HepG2 (cell line): ENCODE results near the gene TMEM239. TPM values are rescaled to one million over a fixed set of nuclear protein-coding genes. Genes with fewer than 3 reads are reported as not detected.

Experiments used
- CCDC6 ChIP-seq: sonication (generic); formaldehyde crosslinking; IDR thresholded peaks from 2 replicates; pipeline ENCODE4 v1.8.1; 2022; ENCODE audit warnings: mild to moderate bottlenecking, missing genetic modification reagents, moderate library complexity
- FOXM1 ChIP-seq: sonication (generic); formaldehyde crosslinking; IDR thresholded peaks from 2 replicates; pipeline ENCODE4 v1.5.0; 2020; ENCODE audit warnings: missing genetic modification reagents
- HNF4A ChIP-seq: sonication (generic); formaldehyde crosslinking; IDR thresholded peaks from 2 replicates; pipeline ENCODE4 v1.4.0; 2020; ENCODE audit warnings: missing genetic modification reagents
- NCOA5 ChIP-seq: sonication (generic); formaldehyde crosslinking; IDR thresholded peaks from 2 replicates; pipeline ENCODE4 v1.4.0; 2020; ENCODE audit warnings: missing genetic modification reagents
- NFE2 ChIP-seq: sonication (generic); formaldehyde crosslinking; IDR thresholded peaks from 2 replicates; pipeline ENCODE4 v1.4.0; 2020; ENCODE audit warnings: missing genetic modification reagents
- NFE2L1 ChIP-seq: sonication (generic); formaldehyde crosslinking; IDR thresholded peaks from 2 replicates; pipeline ENCODE4 v1.4.0; 2020; ENCODE audit warnings: missing genetic modification reagents, mild to moderate bottlenecking, borderline replicate concordance
- NR2F6 ChIP-seq, 2 experiments: IDR thresholded peaks; 2 replicates each; pipeline ENCODE4 v1.6.1; 2016; ENCODE audit warnings: antibody characterized with exemption in 1 of 2, mild to moderate bottlenecking in 1 of 2
- SIN3B ChIP-seq: fragments of 150-350 bp; IDR thresholded peaks from 2 replicates; pipeline ENCODE4 v1.6.1; 2014; ENCODE audit warnings: low read length
- SNAI1 ChIP-seq: sonication (generic); formaldehyde crosslinking; IDR thresholded peaks from 2 replicates; pipeline ENCODE4 v1.5.0; 2020; ENCODE audit warnings: mild to moderate bottlenecking, missing genetic modification reagents, borderline replicate concordance
- SRSF9 ChIP-seq: fragments of 200-400 bp; formaldehyde crosslinking; IDR thresholded peaks from 2 replicates; pipeline ENCODE4 v1.6.1; 2018; ENCODE audit warnings: borderline replicate concordance, mild to moderate bottlenecking, low read depth, low read length; ENCODE audit not compliant: insufficient read depth, poor library complexity, severe bottlenecking
- TGIF2 ChIP-seq: IDR thresholded peaks from 2 replicates; pipeline ENCODE4 v1.6.1; 2016; ENCODE audit warnings: control low read depth, missing compliant biosample characterization
- ZBTB7A ChIP-seq: sonication (generic); formaldehyde crosslinking; IDR thresholded peaks from 2 replicates; pipeline ENCODE4 v1.8.0; 2022; ENCODE audit warnings: mild to moderate bottlenecking, missing genetic modification reagents
- ZNF207 ChIP-seq: fragments of 450-650 bp; IDR thresholded peaks from 2 replicates; pipeline ENCODE4 v1.6.1; 2016; ENCODE audit warnings: antibody characterized with exemption, borderline replicate concordance
- ZNF335 ChIP-seq: sonication (generic); formaldehyde crosslinking; IDR thresholded peaks from 2 replicates; pipeline ENCODE4 v1.4.0; 2020; ENCODE audit warnings: missing genetic modification reagents
- ZNF367 ChIP-seq: sonication (generic); formaldehyde crosslinking; IDR thresholded peaks from 2 replicates; pipeline ENCODE4 v1.4.0; 2020; ENCODE audit warnings: missing genetic modification reagents, borderline replicate concordance
- ZNF460 ChIP-seq: sonication (generic); formaldehyde crosslinking; IDR thresholded peaks from 2 replicates; pipeline ENCODE4 v1.5.1; 2020; ENCODE audit warnings: missing genetic modification reagents, mild to moderate bottlenecking, borderline replicate concordance
- ZNF749 ChIP-seq: sonication (generic); formaldehyde crosslinking; IDR thresholded peaks from 2 replicates; pipeline ENCODE4 v1.8.0; 2022; ENCODE audit warnings: mild to moderate bottlenecking, missing genetic modification reagents, moderate library complexity, borderline replicate concordance
- ZNF780A ChIP-seq: sonication (generic); formaldehyde crosslinking; IDR thresholded peaks from 2 replicates; pipeline ENCODE4 v1.8.0; 2022; ENCODE audit warnings: mild to moderate bottlenecking, missing genetic modification reagents, moderate library complexity
- polyA plus RNA-seq, 8 experiments: library from polyadenylated mRNA; depleted of rRNA in 3 of 8; stranded (reverse) in 7 of 8; unstranded in 1 of 8; fragments of >200 nt; fragmentation: Illumina TruSeq in 4 of 8; extraction: Trizol in 4 of 8; gene quantifications; 2 replicates each; pipeline versions ENCODE4 v1.2.1 to v1.2.3, GENCODE V29; 2011 to 2016; ENCODE audit warnings: low read depth in 4 of 8, missing spikeins in 1 of 8, mixed read lengths in 1 of 8; ENCODE audit not compliant: insufficient read depth in 1 of 8
- total RNA-seq, 5 experiments: library from RNA; depleted of rRNA; stranded (reverse); fragments of >200 nt; fragmentation: Illumina TruSeq; extraction: Trizol; gene quantifications; 2 replicates each; pipeline ENCODE4 v1.2.3, GENCODE V29; 2016; ENCODE audit warnings: low read depth in 1 of 5
- TF ChIP-seq, protein P1 (sequence below): sonication (generic); formaldehyde crosslinking; IDR thresholded peaks from 2 replicates; pipeline ENCODE4 v1.8.0; 2022; ENCODE audit warnings: mild to moderate bottlenecking, missing genetic modification reagents
- TF ChIP-seq, protein P2 (sequence below): sonication (generic); formaldehyde crosslinking; IDR thresholded peaks from 2 replicates; pipeline ENCODE4 v1.5.0; 2020; ENCODE audit warnings: missing genetic modification reagents, mild to moderate bottlenecking, borderline replicate concordance
- TF ChIP-seq, protein P3 (sequence below): sonication (generic); formaldehyde crosslinking; IDR thresholded peaks from 2 replicates; pipeline ENCODE4 v1.5.1; 2020; ENCODE audit warnings: mild to moderate bottlenecking, missing genetic modification reagents, moderate library complexity
- TF ChIP-seq, protein P4 (sequence below): sonication (generic); formaldehyde crosslinking; IDR thresholded peaks from 2 replicates; pipeline ENCODE4 v1.8.0; 2022; ENCODE audit warnings: missing genetic modification reagents, mild to moderate bottlenecking, inconsistent platforms, borderline replicate concordance

Gene TMEM239
- total and polyA plus RNA-seq, 2 of the 13 experiments (the other 11 are each of a cell fraction or from before 2014, with no cell fraction given), result not detected

DNA sequence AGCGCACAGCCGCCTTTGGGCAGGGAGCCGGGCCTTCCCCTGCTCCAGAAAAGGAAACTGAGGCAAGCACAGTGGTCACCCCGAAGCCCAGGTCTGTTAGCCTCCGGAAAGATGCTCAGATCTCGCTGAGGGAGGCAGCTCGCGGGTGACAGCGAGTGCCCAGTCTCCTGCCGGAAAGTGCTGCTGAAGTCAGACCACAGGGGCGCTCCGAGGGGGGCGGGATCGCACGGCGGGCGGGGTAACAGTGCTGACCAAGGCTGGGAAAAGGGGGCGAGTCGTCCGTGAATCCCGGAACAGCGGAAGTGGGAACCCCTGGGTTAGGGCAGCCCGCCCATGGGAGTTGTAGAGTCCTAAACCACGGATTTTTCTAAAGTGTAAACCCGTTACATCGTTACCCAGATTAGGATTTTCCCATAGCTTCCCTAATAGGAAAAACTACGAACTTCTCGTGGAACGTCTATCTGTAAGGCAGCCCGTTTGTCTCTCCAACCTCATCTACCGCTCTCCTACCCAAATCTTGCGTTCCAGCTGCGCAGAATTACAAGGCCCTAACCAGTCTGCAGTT lies 24.9 kb downstream of the TMEM239 start (continued):
- TF ChIP-seq, protein P1, sequence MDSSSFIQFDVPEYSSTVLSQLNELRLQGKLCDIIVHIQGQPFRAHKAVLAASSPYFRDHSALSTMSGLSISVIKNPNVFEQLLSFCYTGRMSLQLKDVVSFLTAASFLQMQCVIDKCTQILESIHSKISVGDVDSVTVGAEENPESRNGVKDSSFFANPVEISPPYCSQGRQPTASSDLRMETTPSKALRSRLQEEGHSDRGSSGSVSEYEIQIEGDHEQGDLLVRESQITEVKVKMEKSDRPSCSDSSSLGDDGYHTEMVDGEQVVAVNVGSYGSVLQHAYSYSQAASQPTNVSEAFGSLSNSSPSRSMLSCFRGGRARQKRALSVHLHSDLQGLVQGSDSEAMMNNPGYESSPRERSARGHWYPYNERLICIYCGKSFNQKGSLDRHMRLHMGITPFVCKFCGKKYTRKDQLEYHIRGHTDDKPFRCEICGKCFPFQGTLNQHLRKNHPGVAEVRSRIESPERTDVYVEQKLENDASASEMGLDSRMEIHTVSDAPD, result no peak
- TF ChIP-seq, protein P2, sequence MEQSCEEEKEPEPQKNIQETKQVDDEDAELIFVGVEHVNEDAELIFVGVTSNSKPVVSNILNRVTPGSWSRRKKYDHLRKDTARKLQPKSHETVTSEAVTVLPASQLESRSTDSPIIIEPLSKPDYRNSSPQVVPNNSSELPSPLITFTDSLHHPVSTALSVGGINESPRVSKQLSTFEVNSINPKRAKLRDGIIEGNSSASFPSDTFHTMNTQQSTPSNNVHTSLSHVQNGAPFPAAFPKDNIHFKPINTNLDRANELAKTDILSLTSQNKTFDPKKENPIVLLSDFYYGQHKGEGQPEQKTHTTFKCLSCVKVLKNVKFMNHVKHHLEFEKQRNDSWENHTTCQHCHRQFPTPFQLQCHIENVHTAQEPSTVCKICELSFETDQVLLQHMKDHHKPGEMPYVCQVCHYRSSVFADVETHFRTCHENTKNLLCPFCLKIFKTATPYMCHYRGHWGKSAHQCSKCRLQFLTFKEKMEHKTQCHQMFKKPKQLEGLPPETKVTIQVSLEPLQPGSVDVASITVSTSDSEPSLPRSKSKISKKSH (CRISPR knock-in tag), result peak; percentile 96
- TF ChIP-seq ZBTB7A (CRISPR knock-in tag) (peak; percentile 69; the same call in 1 of the 2 replicates), NFE2 (CRISPR knock-in tag) (no peak), HNF4A (CRISPR knock-in tag) (no peak), NFE2L1 (CRISPR knock-in tag) (peak; percentile 41; the same call in 1 of the 2 replicates), FOXM1 (CRISPR knock-in tag) (no peak), ZNF367 (CRISPR knock-in tag) (0 out of 2 replicates have a peak, but pooled peaks have one; percentile 31), ZNF207 (no peak), ZNF780A (no peak), NCOA5 (CRISPR knock-in tag) (no peak), ZNF460 (CRISPR knock-in tag) (no peak), TGIF2 (CRISPR knock-in tag) (0 out of 2 replicates have a peak, but pooled peaks have one; percentile 0), CCDC6 (CRISPR knock-in tag) (no peak), SRSF9 (no peak), SIN3B (peak; percentile 33; the same call in 1 of the 2 replicates), ZNF749 (no peak), ZNF335 (CRISPR knock-in tag) (peak; percentile 64; the same call in 1 of the 2 replicates), NR2F6 (IDR thresholded peaks at IDR 0.05) (no peak), NR2F6 (CRISPR knock-in tag; IDR thresholded peaks at IDR 0.05) (peak; percentile 5; the same call in 1 of the 2 replicates), SNAI1 (CRISPR knock-in tag) (peak; percentile 26; the same call in 1 of the 2 replicates)
- TF ChIP-seq, protein P3, sequence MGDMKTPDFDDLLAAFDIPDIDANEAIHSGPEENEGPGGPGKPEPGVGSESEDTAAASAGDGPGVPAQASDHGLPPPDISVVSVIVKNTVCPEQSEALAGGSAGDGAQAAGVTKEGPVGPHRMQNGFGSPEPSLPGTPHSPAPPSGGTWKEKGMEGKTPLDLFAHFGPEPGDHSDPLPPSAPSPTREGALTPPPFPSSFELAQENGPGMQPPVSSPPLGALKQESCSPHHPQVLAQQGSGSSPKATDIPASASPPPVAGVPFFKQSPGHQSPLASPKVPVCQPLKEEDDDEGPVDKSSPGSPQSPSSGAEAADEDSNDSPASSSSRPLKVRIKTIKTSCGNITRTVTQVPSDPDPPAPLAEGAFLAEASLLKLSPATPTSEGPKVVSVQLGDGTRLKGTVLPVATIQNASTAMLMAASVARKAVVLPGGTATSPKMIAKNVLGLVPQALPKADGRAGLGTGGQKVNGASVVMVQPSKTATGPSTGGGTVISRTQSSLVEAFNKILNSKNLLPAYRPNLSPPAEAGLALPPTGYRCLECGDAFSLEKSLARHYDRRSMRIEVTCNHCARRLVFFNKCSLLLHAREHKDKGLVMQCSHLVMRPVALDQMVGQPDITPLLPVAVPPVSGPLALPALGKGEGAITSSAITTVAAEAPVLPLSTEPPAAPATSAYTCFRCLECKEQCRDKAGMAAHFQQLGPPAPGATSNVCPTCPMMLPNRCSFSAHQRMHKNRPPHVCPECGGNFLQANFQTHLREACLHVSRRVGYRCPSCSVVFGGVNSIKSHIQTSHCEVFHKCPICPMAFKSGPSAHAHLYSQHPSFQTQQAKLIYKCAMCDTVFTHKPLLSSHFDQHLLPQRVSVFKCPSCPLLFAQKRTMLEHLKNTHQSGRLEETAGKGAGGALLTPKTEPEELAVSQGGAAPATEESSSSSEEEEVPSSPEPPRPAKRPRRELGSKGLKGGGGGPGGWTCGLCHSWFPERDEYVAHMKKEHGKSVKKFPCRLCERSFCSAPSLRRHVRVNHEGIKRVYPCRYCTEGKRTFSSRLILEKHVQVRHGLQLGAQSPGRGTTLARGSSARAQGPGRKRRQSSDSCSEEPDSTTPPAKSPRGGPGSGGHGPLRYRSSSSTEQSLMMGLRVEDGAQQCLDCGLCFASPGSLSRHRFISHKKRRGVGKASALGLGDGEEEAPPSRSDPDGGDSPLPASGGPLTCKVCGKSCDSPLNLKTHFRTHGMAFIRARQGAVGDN (CRISPR knock-in tag), result peak; percentile 12; the same call in 1 of the 2 replicates
- TF ChIP-seq, protein P4, sequence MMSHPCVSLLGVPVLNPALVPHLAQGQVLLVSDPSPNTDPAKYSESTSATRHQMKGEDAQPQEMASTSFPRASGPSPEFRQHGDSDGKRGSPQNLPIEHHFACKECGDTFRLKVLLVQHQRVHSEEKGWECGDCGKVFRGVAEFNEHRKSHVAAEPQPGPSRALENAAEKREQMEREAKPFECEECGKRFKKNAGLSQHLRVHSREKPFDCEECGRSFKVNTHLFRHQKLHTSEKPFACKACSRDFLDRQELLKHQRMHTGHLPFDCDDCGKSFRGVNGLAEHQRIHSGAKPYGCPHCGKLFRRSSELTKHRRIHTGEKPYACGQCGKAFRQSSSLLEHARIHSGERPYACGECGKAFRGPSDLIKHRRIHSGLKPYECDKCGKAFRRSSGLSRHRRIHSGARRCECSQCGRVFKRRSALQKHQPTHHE (CRISPR knock-in tag), result peak; percentile 50
